GM11168 (cell line): ENCODE measurements around the gene GALNT10.

Experiments
- in situ Hi-C: fragments of 300-500 bp; cut with MboI; formaldehyde crosslinking; loops from one replicate; pipeline ENCODE4 v1.12.0; 2022; ENCODE audit warnings: low sequenced_read_pairs; ENCODE audit not compliant: unreplicated experiment

Gene GALNT10

DNA sequence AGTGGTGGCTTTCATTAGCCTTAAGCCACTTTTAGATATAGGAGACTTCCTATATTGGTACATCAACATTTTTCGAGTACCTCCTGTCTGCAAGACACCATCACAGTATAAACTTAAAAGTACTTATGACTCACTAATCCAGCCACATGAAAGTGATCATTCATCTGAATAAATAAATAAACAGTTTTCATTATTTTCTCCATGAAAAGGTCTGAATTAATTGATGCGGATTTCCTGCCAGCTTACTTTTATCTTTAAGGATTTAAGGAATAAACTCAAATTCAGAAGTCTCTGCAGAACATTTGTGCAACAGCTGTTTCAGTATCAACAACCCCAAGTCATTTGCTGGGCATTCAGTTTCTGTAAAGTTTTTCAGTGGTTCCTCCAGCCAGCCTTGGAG, 259.3 kb downstream of the GALNT10 start:
- in situ Hi-C loops, result no loop called here

- in situ Hi-C loops, result no loop called here
Measured at GRCh38 chr5:154451957-154452356, 261.4 kb downstream of the GALNT10 start.

DNA sequence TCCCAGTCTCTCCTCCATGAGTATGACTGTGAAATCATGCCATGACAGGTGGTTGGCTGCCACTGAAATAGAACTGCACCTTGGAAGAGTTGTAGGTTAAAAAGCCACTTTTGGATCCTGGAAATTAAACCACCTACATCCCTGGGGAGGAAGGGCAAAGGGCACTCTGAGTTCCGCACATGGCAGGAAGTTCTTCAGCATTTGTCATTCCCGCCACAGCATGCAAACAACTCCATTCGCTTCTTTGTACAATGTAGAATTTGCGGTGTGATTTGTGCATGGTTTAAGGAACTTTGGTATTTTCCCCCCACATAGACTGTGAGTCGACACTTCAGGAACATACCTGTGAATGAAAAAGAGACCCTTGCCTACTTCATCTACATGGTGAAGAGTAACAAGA, 265.1 kb downstream of the GALNT10 start:
- in situ Hi-C loops, result no loop called here

GRCh38 chr5:154456540-154456939, 266.0 kb downstream of the GALNT10 start:
- in situ Hi-C loops, result no loop called here

DNA sequence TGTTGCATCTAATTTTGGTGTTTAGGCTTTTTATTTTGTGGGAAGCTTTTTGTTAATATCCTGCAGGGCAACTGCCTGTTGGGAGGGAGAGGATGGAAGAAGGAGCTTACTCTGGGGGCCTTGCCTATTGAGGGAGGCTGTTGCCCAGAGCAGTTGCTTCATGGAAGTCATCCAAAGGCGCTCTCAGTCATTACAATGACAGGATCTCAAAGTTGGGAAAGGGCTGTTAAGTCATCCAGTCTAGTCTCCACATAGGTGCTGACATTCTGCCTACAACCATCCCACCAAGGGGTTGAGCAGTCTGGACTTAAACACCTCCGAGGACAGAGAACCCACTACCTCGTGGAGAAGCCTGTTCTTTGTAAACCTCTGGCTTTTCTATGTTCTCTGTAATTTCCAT, 268.5 kb downstream of the GALNT10 start:
- in situ Hi-C loops, result no loop called here

DNA sequence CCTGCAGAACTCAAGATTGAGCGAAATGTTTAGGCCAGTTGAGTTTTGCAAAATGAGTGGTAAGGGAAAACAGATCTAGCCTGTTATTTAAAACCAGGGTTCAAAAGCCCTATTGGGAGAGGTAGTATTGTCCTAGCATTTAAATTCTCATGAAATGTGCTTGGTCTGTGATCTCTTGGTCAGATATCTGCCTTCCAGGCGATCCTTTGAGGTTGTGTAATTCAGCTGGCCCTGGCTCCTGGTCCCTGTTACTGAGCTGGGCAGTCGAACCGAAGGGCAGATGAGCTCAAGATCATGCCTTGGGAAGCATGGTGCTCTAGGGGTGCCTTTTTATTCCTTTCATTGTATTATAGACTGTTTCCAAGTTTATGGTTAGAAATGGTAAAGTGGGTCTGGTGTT, 269.6 kb downstream of the GALNT10 start:
- in situ Hi-C loops, result no loop called here

- in situ Hi-C loops, result no loop called here
Measured at GRCh38 chr5:154461531-154461930, 271.0 kb downstream of the GALNT10 start.

- in situ Hi-C loops, result no loop called here
Measured at GRCh38 chr5:154464438-154464837, 273.9 kb downstream of the GALNT10 start.

- in situ Hi-C loops, result loop anchor here (5.0 kb wide), 1 partner anchor 142 kb away; no protein-coding TSS in a partner anchor
Measured at GRCh38 chr5:154465169-154465568, 274.6 kb downstream of the GALNT10 start.

DNA sequence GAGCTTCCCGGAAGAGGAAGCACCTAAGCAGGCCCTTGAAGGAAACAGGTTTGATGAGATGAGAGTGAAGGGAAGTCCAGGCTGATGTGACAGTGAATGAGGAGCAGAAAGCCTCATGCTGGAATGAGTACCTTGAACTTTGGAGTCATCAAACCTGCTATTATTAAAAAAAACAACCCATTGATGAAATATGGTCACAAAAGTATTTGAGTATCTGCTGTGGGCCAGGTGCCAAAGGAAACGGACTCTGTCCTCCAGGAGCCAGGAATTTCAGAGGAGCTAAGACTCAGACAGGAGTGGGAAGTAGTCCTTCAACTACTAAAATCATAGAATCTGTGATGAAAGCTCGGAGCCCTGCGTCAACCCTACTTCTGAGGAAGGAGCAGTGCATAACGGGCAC, 275.6 kb downstream of the GALNT10 start:
- in situ Hi-C loops, result loop anchor here (5.0 kb wide), 1 partner anchor 141 kb away; no protein-coding TSS in a partner anchor

DNA sequence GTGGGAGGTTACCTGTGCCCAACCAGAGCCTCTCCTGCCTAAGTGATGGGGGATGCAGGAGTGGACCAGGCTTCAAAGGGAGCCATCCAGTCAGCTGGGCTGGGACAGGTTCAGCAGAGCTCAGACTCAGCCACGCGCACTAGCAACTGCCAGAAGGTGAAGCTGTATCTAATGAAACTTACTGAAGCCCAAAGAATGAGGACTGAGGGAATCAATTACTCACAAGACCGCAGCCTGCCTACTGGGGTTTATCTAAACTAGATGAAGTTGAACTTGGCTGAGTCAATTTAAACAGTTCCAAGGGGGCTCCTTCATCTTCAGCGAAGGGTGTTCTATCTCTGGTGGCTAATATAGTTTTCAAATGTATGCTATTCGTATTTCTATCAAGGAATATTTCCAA, 276.1 kb downstream of the GALNT10 start:
- in situ Hi-C loops, result loop anchor here (5.0 kb wide), 1 partner anchor 141 kb away; no protein-coding TSS in a partner anchor

GRCh38 chr5:154467655-154468354, 277.3 kb downstream of the GALNT10 start:
- in situ Hi-C loops, result loop anchor here (5.0 kb wide), 1 partner anchor 139 kb away; no protein-coding TSS in a partner anchor

DNA sequence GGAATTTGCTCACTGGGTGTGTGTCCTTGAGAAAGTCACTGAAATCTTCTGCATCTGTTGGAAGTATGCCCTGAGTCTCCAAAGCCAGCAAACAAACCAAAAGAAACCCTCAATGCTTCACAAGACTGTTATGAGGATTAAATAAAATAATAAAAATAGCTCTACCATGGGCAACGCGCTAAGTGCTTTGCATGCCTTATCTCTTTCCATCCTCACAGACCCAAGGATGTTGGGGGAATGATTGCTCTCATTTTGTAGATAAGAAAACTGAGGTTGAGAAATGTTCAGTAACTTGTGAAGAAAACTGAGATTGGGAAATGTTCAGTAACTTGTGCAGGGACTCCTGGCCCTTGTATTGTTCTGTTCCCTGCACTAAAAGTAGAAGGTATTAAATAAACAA, 279.6 kb downstream of the GALNT10 start:
- in situ Hi-C loops, result no loop called here
